MM.1S (cell line): ENCODE results near the gene FAIM2.

Experiments used
- DNase-seq: peaks from one replicate; pipeline ENCODE4 v3.0.0-alpha.2; 2015
- H2AFZ ChIP-seq: fragments of 300-600 bp; sonication (generic); 2 replicates; pipeline ENCODE4 v1.6.0; 2016; ENCODE audit warnings: antibody characterized with exemption, low read length
- H3F3A ChIP-seq: fragments of 300-600 bp; sonication (generic); 2 replicates; pipeline ENCODE4 v1.6.1; 2016; ENCODE audit warnings: mild to moderate bottlenecking, antibody characterized with exemption, low read length, moderate library complexity, mixed read lengths; ENCODE audit not compliant: insufficient read depth
- H3K27ac ChIP-seq: fragments of 300-600 bp; sonication (generic); 2 replicates; pipeline ENCODE4 v1.5.1; 2016; ENCODE audit warnings: mild to moderate bottlenecking, low read length
- H3K27me3 ChIP-seq: fragments of 300-600 bp; sonication (generic); replicated peaks from 2 replicates; pipeline ENCODE4 v1.6.0; 2016; ENCODE audit warnings: low read length; ENCODE audit not compliant: insufficient read depth
- H3K36me3 ChIP-seq: fragments of 300-600 bp; sonication (generic); replicated peaks from 2 replicates; pipeline ENCODE4 v1.6.1; 2016; ENCODE audit warnings: mild to moderate bottlenecking, low read length, mixed read lengths; ENCODE audit not compliant: insufficient read depth
- H3K4me1 ChIP-seq: fragments of 300-600 bp; sonication (generic); 2 replicates; pipeline ENCODE4 v1.6.1; 2016; ENCODE audit warnings: low read length, mixed read lengths
- H3K4me2 ChIP-seq: fragments of 300-600 bp; sonication (generic); 2 replicates; pipeline ENCODE4 v1.6.0; 2016; ENCODE audit warnings: low read depth, low read length
- H3K4me3 ChIP-seq: fragments of 300-600 bp; sonication (generic); 2 replicates; pipeline ENCODE4 v1.5.1; 2016; ENCODE audit warnings: low read length, mixed read lengths
- H3K79me2 ChIP-seq: fragments of 300-600 bp; sonication (generic); 2 replicates; pipeline ENCODE4 v1.6.1; 2016; ENCODE audit warnings: mixed run types, low read length, mixed read lengths
- H3K9ac ChIP-seq: fragments of 300-600 bp; sonication (generic); 2 replicates; pipeline ENCODE4 v1.6.1; 2016; ENCODE audit warnings: low read length, mixed read lengths
- H3K9me2 ChIP-seq: fragments of 300-600 bp; sonication (generic); replicated peaks from 2 replicates; pipeline ENCODE4 v1.6.1; 2016; ENCODE audit warnings: mild to moderate bottlenecking, low read length, mixed read lengths; ENCODE audit not compliant: insufficient read depth
- H3K9me3 ChIP-seq: fragments of 300-600 bp; sonication (generic); replicated peaks from 2 replicates; pipeline ENCODE4 v1.6.1; 2016; ENCODE audit warnings: mild to moderate bottlenecking, low read length, mixed read lengths; ENCODE audit not compliant: insufficient read depth
- H4K20me1 ChIP-seq: fragments of 300-600 bp; sonication (generic); 2 replicates; pipeline ENCODE4 v1.6.1; 2016; ENCODE audit warnings: mild to moderate bottlenecking, low read length, moderate library complexity, mixed read lengths; ENCODE audit not compliant: insufficient read depth
- CTCF ChIP-seq: fragments of 300-600 bp; sonication (generic); IDR thresholded peaks from 2 replicates; pipeline ENCODE4 v1.5.1; 2016; ENCODE audit warnings: antibody characterized with exemption, low read length, mixed read lengths
- EZH2 ChIP-seq: fragments of 300-600 bp; sonication (generic); optimal IDR thresholded peaks from 2 replicates; pipeline ENCODE3; 2017; ENCODE audit warnings: low read depth, mild to moderate bottlenecking, antibody characterized with exemption, low read length, mixed read lengths
- EZH2phosphoT487 ChIP-seq: fragments of 300-600 bp; sonication (generic); IDR thresholded peaks from 2 replicates; pipeline ENCODE4 v1.6.1; 2018; ENCODE audit warnings: antibody characterized with exemption, low read length

FAIM2 gene

GRCh38 chr12:49944046-49944445 is 40.3 kb upstream of the FAIM2 start:
- Histone ChIP-seq H3K9me3 (no peaks in the 10 kb centered on the region), H3K9me2 (no peaks in the 10 kb centered on the region), H4K20me1 (no peaks in the 10 kb centered on the region), H3K4me1 (0 out of 2 replicates have a peak, but pooled peaks cover 6% of the 10 kb centered on the region), H3K27me3 (no peaks in the 10 kb centered on the region), H3K79me2 (no peaks in the 10 kb centered on the region), H3K36me3 (no peaks in the 10 kb centered on the region), H2AFZ (no peak overlapping the region), H3K4me2 (no peak overlapping the region), H3K4me3 (no peak overlapping the region), H3K27ac (no peak overlapping the region), H3K9ac (no peak overlapping the region), H3F3A (no peaks in the 10 kb centered on the region)
- DNase-seq = no peak
- TF ChIP-seq CTCF (no peak), EZH2 (no peak), EZH2phosphoT487 (no peak)

GRCh38 chr12:49943625-49943960 is 39.9 kb upstream of the FAIM2 start:
- Histone ChIP-seq H3K27me3 (no peaks in the 10 kb centered on the region), H3F3A (no peaks in the 10 kb centered on the region), H3K9ac (no peak overlapping the region), H3K36me3 (no peaks in the 10 kb centered on the region), H2AFZ (no peak overlapping the region), H3K4me1 (0 out of 2 replicates have a peak, but pooled peaks cover 6% of the 10 kb centered on the region), H3K9me2 (no peaks in the 10 kb centered on the region), H3K9me3 (no peaks in the 10 kb centered on the region), H3K79me2 (no peaks in the 10 kb centered on the region), H3K4me2 (no peak overlapping the region), H3K4me3 (no peak overlapping the region), H3K27ac (no peak overlapping the region), H4K20me1 (no peaks in the 10 kb centered on the region)
- TF ChIP-seq EZH2phosphoT487 (no peak), CTCF (no peak), EZH2 (no peak)
- no peak for DNase-seq

GRCh38 chr12:49942921-49943624 is 39.4 kb upstream of the FAIM2 start:
- H3K9me2 ChIP-seq = no peaks in the 10 kb centered on the region
- no peak overlapping the region for H3K4me2 ChIP-seq
- DNase-seq = peak; percentile 12
- H2AFZ ChIP-seq = no peak overlapping the region
- TF ChIP-seq CTCF (no peak), EZH2phosphoT487 (no peak), EZH2 (no peak)
- H3K27ac ChIP-seq = no peak overlapping the region
- H3K79me2 ChIP-seq = no peaks in the 10 kb centered on the region
- H3F3A ChIP-seq = no peaks in the 10 kb centered on the region
- 0 out of 2 replicates have a peak, but pooled peaks cover 6% of the 10 kb centered on the region for H3K4me1 ChIP-seq
- H3K4me3 ChIP-seq = no peak overlapping the region
- H4K20me1 ChIP-seq = no peaks in the 10 kb centered on the region
- H3K9me3 ChIP-seq = no peaks in the 10 kb centered on the region
- no peaks in the 10 kb centered on the region for H3K27me3 ChIP-seq
- H3K36me3 ChIP-seq = no peaks in the 10 kb centered on the region
- H3K9ac ChIP-seq = no peak overlapping the region
